ENCODE data around the gene OSBPL8. TPM values are rescaled to one million over a fixed set of nuclear protein-coding genes. Genes with fewer than 3 reads are reported as not detected.

The OSBPL8 gene
- total and polyA plus RNA-seq, 9 of the 15 experiments (the other 6 are each of a cell fraction or from before 2014, with no cell fraction given): 17.4 to 82.7 (median 42.8) TPM

- TF ChIP-seq CAMTA2 (CRISPR knock-in tag; conservative IDR thresholded peaks at IDR 0.05): no peak
- no peak for TF ChIP-seq PTTG1 (tag; IDR thresholded peaks at IDR 0.05; ENCODE audit: low read depth)
- TF ChIP-seq NR1H2 (CRISPR knock-in tag; IDR thresholded peaks at IDR 0.05): no peak
- TF ChIP-seq ATF2 (CRISPR knock-in tag; IDR thresholded peaks at IDR 0.05): no peak
- no peak for TF ChIP-seq POLR2B (IDR thresholded peaks at IDR 0.05; ENCODE audit: low read depth, partially characterized antibody)
- TF ChIP-seq ZNF224 (CRISPR knock-in tag; IDR thresholded peaks at IDR 0.05): no peak
- no peak for TF ChIP-seq ELK1 (CRISPR knock-in tag; IDR thresholded peaks at IDR 0.05)
- TF ChIP-seq KHSRP (IDR thresholded peaks at IDR 0.05): no peak
- TF ChIP-seq ZNF121 (CRISPR knock-in tag; conservative IDR thresholded peaks at IDR 0.05): no peak
- no peak for TF ChIP-seq BRD4 (IDR thresholded peaks at IDR 0.05)
- no peak for TF ChIP-seq ZNF384 (IDR thresholded peaks at IDR 0.05; ENCODE audit: low read depth, low read length)
- no peak for TF ChIP-seq MED1 (CRISPR knock-in tag; IDR thresholded peaks at IDR 0.05; ENCODE audit: borderline replicate concordance)
- TF ChIP-seq CSDE1 (IDR thresholded peaks at IDR 0.05): no peak
- TF ChIP-seq ATF1 (CRISPR knock-in tag; IDR thresholded peaks at IDR 0.05): no peak
- no peak for TF ChIP-seq ATF1 (tag; IDR thresholded peaks at IDR 0.05)
- TF ChIP-seq KLF10 (CRISPR knock-in tag; IDR thresholded peaks at IDR 0.05): no peak
- no peak for TF ChIP-seq ZBTB2 (IDR thresholded peaks at IDR 0.05)
- TF ChIP-seq E2F1 (CRISPR knock-in tag; IDR thresholded peaks at IDR 0.05): no peak
- TF ChIP-seq RNF219 (CRISPR knock-in tag; IDR thresholded peaks at IDR 0.05): no peak
- TF ChIP-seq ZBTB1 (CRISPR knock-in tag; IDR thresholded peaks at IDR 0.05; ENCODE audit: borderline replicate concordance, low read depth): no peak
- TF ChIP-seq ZNF124 (CRISPR knock-in tag; IDR thresholded peaks at IDR 0.05): no peak
- peak; percentile 93 for TF ChIP-seq CCNT2 (IDR thresholded peaks at IDR 0.05; ENCODE audit: borderline replicate concordance, extremely low read depth, insufficient read length, low read depth, low read length)
Measured at GRCh38 chr12:76402259-76402658, 157.3 kb downstream of the OSBPL8 start (continued).
